Upper lobe of left lung (tissue), 4 donors: Measurements from ENCODE around the gene AASDH.

Source experiments
- POLR2A ChIP-seq, 4 donors: fragments of 450-650 bp; IDR thresholded peaks; one replicate each; pipeline ENCODE4 v1.5.1; 2016 to 2017; ENCODE audit warnings: antibody characterized with exemption in 4 of 4, mild to moderate bottlenecking in 2 of 4
- POLR2AphosphoS5 ChIP-seq, 2 donors: sonication (generic); formaldehyde crosslinking; IDR thresholded peaks; one replicate each; pipeline ENCODE4 v1.5.1; 2017; ENCODE audit warnings: antibody characterized with exemption in 2 of 2

DNA sequence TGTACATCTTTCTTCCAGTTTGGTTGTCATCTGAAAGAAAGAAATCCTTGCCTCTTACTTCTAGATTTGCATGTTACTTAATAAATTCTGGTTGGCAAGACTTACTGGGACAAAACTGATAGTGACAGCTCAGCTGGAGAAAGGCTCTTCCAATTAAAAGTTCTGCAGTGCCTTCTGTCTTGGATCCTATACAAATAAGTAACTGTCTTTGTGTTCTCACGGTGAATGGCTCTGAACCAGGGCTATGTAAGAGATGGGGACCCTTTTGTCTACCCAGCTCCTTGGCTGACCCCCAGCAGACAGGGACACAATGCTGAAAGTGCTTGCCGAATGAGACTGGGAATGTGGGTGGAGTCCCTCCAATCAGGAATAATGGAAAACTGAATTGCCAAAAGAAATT is 89.5 kb downstream of the AASDH start:
- TF ChIP-seq POLR2AphosphoS5 (IDR thresholded peaks at IDR 0.05) (no peak), POLR2A (IDR thresholded peaks at IDR 0.05) (no peak)
